Fibroblast of lung (primary cell): Measurements from ENCODE around the gene CA5A.

Experiments used
- CTCF ChIP-seq, 2 donors: IDR thresholded peaks in 1 of 2; conservative IDR thresholded peaks in 1 of 2; 1 replicate in 1 of 2; 2 replicates in 1 of 2; pipeline ENCODE4 v1.5.1; 2011 to 2012; ENCODE audit warnings: low read length in 2 of 2, control low read depth in 1 of 2, inconsistent platforms in 1 of 2, low read depth in 1 of 2, mild to moderate bottlenecking in 1 of 2
- EZH2 ChIP-seq: IDR thresholded peaks from 2 replicates; pipeline ENCODE4 v1.5.1; 2012; ENCODE audit warnings: low read length, control low read depth, mild to moderate bottlenecking; ENCODE audit errors: missing control alignments

- TF ChIP-seq CTCF (conservative IDR thresholded peaks at IDR 0.05 in 1 of 2, IDR thresholded peaks at IDR 0.05 in 1 of 2; ENCODE audit: low read depth in 1 of 2, low read length in 2 of 2) (no peak), EZH2 (no peak)
Measured at GRCh38 chr16:87856791-87857228, 79.5 kb downstream of the CA5A start.
